Spleen (tissue), 7 donors: ENCODE results near the gene ICOS.

Source experiments
- CTCF ChIP-seq, 11 experiments: fragments of 200-600 bp in 7 of 11; fragments of 450-650 bp in 4 of 11; sonication (generic) in 4 of 11; IDR thresholded peaks in 8 of 11; conservative IDR thresholded peaks in 3 of 11; 1 replicate in 7 of 11; 2 replicates in 4 of 11; pipeline versions ENCODE4 v1.4.0 to v1.8.0; 2016 to 2021; ENCODE audit warnings: antibody characterized with exemption in 11 of 11, inconsistent platforms in 4 of 11, mild to moderate bottlenecking in 1 of 11
- POLR2A ChIP-seq, 3 donors: fragments of 450-650 bp; IDR thresholded peaks; one replicate each; pipeline ENCODE4 v1.5.1; 2017; ENCODE audit warnings: antibody characterized with exemption in 3 of 3, mild to moderate bottlenecking in 1 of 3
- POLR2AphosphoS5 ChIP-seq, 3 donors: sonication (generic); formaldehyde crosslinking; IDR thresholded peaks; one replicate each; pipeline ENCODE4 v1.5.1; 2017; ENCODE audit warnings: antibody characterized with exemption in 3 of 3
- donor health status: DM: no; HTN: no; CAD: no; lungs with moderate emphysema.
- donor health status: DM: no; HTN: no; CAD: no.
- donor health status: DM: no; HTN: no; CAD: no.

DNA sequence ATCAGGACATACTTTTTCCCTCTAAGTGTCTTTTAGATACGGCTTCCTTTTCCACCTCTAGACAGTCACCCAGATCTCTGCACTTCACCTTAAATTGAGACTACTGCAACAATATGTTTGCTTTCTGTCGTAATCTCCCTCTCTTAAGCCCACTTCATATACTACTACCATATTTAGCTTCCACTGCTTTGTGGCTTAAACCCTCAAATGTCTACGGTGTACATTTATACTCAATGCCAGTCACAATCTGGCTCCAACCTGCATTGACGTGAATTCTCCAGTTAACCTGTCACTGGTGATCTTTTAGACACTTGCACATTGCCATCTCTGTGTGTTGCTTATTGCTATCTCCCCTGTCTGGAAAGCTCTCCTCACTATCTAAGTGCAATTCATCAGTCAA lies 56.4 kb downstream of the ICOS start:
- TF ChIP-seq CTCF (IDR thresholded peaks at IDR 0.05 in 8 of 11, conservative IDR thresholded peaks at IDR 0.05 in 3 of 11) (no peak), POLR2AphosphoS5 (IDR thresholded peaks at IDR 0.05) (no peak), POLR2A (IDR thresholded peaks at IDR 0.05) (no peak)
